Measurements from ENCODE around the gene XCL1.
"Not testable (repeated sequence)": the region's sequence is repeated elsewhere in the genome, so short reads cannot be mapped to it uniquely, and the experiment has no call there.

The XCL1 gene

DNA sequence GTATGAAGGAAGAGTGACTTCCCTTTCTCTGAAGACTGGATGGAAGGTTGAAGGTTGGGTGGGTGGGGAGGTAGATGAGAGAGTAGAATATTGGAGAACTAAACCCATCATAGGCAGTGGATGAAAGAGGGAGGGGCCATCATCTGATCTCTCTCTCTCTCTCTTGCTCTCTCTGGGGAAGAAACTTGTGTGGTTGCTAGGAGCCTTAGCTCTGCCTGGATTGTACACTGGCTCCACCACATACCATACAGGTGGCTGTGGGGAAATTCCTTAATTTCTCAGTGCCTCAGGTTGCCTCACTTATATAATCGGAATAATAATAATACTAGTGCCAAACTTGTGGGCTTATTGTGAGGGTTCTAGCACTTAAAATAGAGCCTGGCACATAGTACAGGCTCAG is 9.5 kb downstream of the XCL1 start:
- H3K4me1 ChIP-seq (ENCODE audit: low read length): no peaks in the 10 kb centered on the region
- no peak for TF ChIP-seq EZH2phosphoT487 (IDR thresholded peaks at IDR 0.05; ENCODE audit: low read depth)
- TF ChIP-seq, protein P1, sequence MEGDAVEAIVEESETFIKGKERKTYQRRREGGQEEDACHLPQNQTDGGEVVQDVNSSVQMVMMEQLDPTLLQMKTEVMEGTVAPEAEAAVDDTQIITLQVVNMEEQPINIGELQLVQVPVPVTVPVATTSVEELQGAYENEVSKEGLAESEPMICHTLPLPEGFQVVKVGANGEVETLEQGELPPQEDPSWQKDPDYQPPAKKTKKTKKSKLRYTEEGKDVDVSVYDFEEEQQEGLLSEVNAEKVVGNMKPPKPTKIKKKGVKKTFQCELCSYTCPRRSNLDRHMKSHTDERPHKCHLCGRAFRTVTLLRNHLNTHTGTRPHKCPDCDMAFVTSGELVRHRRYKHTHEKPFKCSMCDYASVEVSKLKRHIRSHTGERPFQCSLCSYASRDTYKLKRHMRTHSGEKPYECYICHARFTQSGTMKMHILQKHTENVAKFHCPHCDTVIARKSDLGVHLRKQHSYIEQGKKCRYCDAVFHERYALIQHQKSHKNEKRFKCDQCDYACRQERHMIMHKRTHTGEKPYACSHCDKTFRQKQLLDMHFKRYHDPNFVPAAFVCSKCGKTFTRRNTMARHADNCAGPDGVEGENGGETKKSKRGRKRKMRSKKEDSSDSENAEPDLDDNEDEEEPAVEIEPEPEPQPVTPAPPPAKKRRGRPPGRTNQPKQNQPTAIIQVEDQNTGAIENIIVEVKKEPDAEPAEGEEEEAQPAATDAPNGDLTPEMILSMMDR (IDR thresholded peaks at IDR 0.05; ENCODE audit: low read depth, low read length): no peak

DNA sequence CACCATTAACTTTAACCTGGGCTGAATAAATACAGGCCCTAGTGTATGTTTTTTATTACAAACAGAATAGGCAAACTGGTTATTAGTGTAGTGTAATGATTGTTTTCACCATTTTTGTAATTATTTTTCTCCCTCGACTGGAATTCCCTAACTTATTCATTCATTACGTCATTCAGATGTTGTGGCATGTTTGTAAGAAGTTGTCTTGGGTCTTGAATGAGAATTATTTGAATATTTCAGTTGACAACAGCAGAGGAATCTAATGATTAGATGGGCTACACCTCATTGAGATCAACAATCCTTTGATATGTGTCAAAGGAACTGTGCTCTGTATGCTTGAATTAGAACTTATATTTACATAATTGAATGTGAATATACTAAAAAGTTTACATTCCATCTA is 12.8 kb downstream of the XCL1 start:
- H2AFZ ChIP-seq (ENCODE audit: low read depth, low read length): no peak overlapping the region
- no peaks in the 10 kb centered on the region for H3K4me1 ChIP-seq (ENCODE audit: low read length)
- no peak overlapping the region for H3K27ac ChIP-seq (ENCODE audit: low read length)
- TF ChIP-seq EZH2phosphoT487 (IDR thresholded peaks at IDR 0.05; ENCODE audit: low read depth): no peak
- TF ChIP-seq, protein P1 (IDR thresholded peaks at IDR 0.05; ENCODE audit: low read depth, low read length): no peak
- H3K9me3 ChIP-seq (ENCODE audit: insufficient read depth, low read length): no peaks in the 10 kb centered on the region
- H3K9ac ChIP-seq (ENCODE audit: low read length): no peak overlapping the region
- H3K4me2 ChIP-seq (ENCODE audit: low read length): no peak overlapping the region
- H4K20me1 ChIP-seq (ENCODE audit: insufficient read depth, low read length): no peaks in the 10 kb centered on the region
- no peaks in the 10 kb centered on the region for H3K79me2 ChIP-seq (ENCODE audit: low read length)
- no peaks in the 10 kb centered on the region for H3K36me3 ChIP-seq (replicated peaks; ENCODE audit: low read depth, low read length)
- H3K4me3 ChIP-seq (ENCODE audit: low read length): no peak overlapping the region
- H3K27me3 ChIP-seq (ENCODE audit: low read depth, low read length): peaks cover 25% of the 10 kb centered on the region; the same call in 1 of the 2 replicates

More for the DNA sequence above, 9.5 kb downstream of the XCL1 start:
- Histone ChIP-seq H3K27me3 (ENCODE audit: low read depth, low read length) (0 out of 2 replicates have a peak, but pooled peaks cover 4% of the 10 kb centered on the region), H3K79me2 (ENCODE audit: low read length) (no peaks in the 10 kb centered on the region), H3K4me3 (ENCODE audit: low read length) (no peak overlapping the region), H3K4me2 (ENCODE audit: low read length) (no peak overlapping the region), H3K36me3 (replicated peaks; ENCODE audit: low read depth, low read length) (no peaks in the 10 kb centered on the region), H4K20me1 (ENCODE audit: insufficient read depth, low read length) (no peaks in the 10 kb centered on the region), H2AFZ (ENCODE audit: low read depth, low read length) (no peak overlapping the region), H3K9me3 (ENCODE audit: insufficient read depth, low read length) (no peaks in the 10 kb centered on the region), H3K27ac (ENCODE audit: low read length) (no peak overlapping the region), H3K9ac (ENCODE audit: low read length) (no peak overlapping the region)

DNA sequence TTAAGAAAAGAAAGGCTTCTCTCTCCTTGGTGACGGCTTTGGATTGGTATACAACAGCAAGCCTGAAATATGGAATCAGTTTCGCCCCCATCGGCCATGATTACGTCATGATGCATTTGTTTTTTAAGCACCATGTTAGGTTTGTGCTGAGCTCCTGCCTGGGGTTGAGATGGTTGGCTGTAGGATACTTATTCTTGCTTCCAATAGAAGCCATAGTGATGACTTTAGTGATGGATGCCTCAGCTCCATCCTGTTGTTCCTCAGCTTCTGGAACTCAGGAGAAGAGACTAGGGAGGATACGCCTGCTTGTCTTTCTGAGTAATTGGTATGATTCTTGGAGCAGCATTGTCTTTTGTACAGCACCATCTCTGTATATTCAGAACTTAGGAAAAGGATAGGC is 14.7 kb downstream of the XCL1 start:
- Histone ChIP-seq H3K27me3 (ENCODE audit: low read depth, low read length) (peaks cover 32% of the 10 kb centered on the region; the same call in 1 of the 2 replicates), H3K4me2 (ENCODE audit: low read length) (no peak overlapping the region), H3K9me3 (ENCODE audit: insufficient read depth, low read length) (no peaks in the 10 kb centered on the region), H4K20me1 (ENCODE audit: insufficient read depth, low read length) (no peaks in the 10 kb centered on the region), H3K4me1 (ENCODE audit: low read length) (no peaks in the 10 kb centered on the region), H3K9ac (ENCODE audit: low read length) (no peak overlapping the region), H2AFZ (ENCODE audit: low read depth, low read length) (no peak overlapping the region), H3K79me2 (ENCODE audit: low read length) (no peaks in the 10 kb centered on the region), H3K27ac (ENCODE audit: low read length) (no peak overlapping the region), H3K36me3 (replicated peaks; ENCODE audit: low read depth, low read length) (no peaks in the 10 kb centered on the region), H3K4me3 (ENCODE audit: low read length) (no peak overlapping the region)
- no peak for TF ChIP-seq EZH2phosphoT487 (IDR thresholded peaks at IDR 0.05; ENCODE audit: low read depth)
- TF ChIP-seq, protein P1 (IDR thresholded peaks at IDR 0.05; ENCODE audit: low read depth, low read length): no peak

DNA sequence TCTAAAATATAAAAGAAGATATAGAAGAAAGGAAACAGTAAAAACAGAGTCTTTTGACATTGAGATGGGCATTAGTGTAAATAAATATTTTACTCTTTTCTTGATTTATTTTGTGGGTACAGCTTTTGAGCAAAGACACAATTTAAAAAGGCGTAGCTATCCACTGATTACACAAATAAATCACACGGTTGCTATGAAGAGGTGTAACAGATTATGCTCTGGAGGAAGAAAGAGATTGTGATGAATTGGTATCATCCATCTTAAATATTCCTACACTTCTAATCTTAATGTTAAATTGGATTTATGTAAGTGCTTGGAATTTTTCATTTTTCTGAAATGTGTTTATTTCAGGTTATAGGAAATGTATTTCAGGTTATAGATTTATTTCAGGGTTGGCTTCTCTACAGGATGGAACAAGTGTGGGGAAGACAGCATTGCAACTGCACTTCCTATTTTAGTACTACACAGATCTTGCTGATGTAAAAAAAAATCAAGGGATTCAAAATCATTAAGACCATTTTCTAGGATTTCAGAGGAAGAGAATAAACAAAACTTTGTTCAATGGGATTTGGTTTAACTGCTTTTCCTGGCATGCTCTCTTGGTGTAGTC is 15.3 kb downstream of the XCL1 start:
- Histone ChIP-seq H3K4me3 (ENCODE audit: low read length) (no peak overlapping the region), H3K9me3 (ENCODE audit: insufficient read depth, low read length) (no peaks in the 10 kb centered on the region), H3K4me2 (ENCODE audit: low read length) (no peak overlapping the region), H3K4me1 (ENCODE audit: low read length) (no peaks in the 10 kb centered on the region), H3K27me3 (ENCODE audit: low read depth, low read length) (peaks cover 32% of the 10 kb centered on the region; the same call in 1 of the 2 replicates), H3K9ac (ENCODE audit: low read length) (no peak overlapping the region), H3K79me2 (ENCODE audit: low read length) (no peaks in the 10 kb centered on the region), H2AFZ (ENCODE audit: low read depth, low read length) (no peak overlapping the region), H3K36me3 (replicated peaks; ENCODE audit: low read depth, low read length) (no peaks in the 10 kb centered on the region), H3K27ac (ENCODE audit: low read length) (no peak overlapping the region), H4K20me1 (ENCODE audit: insufficient read depth, low read length) (no peaks in the 10 kb centered on the region)
- TF ChIP-seq, protein P1 (IDR thresholded peaks at IDR 0.05; ENCODE audit: low read depth, low read length): no peak
- TF ChIP-seq EZH2phosphoT487 (IDR thresholded peaks at IDR 0.05; ENCODE audit: low read depth): no peak

DNA sequence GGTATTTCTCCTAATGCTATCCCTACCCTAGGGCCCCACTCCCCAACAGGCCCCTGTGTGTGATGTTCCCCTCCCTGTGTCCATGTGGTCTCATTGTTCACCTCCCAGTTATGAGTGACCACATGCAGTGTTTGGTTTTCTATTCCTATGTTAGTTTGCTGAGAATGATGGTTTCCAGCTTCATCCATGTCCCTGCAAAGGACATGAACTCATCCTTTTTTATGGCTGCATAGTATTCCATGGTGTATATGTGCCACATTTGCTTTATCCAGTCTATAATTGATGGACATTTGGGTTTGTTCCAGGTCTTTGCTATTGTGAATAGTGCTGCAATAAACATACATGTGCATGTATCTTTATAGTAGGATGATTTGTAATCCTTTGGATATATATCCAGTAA is 19.0 kb downstream of the XCL1 start:
- H3K9me3 ChIP-seq (ENCODE audit: insufficient read depth, low read length); H3K36me3 ChIP-seq (replicated peaks; ENCODE audit: low read depth, low read length); H3K4me1 ChIP-seq (ENCODE audit: low read length); H3K79me2 ChIP-seq (ENCODE audit: low read length); H3K4me3 ChIP-seq (ENCODE audit: low read length); H3K4me2 ChIP-seq (ENCODE audit: low read length); H3K9ac ChIP-seq (ENCODE audit: low read length); H2AFZ ChIP-seq (ENCODE audit: low read depth, low read length); H4K20me1 ChIP-seq (ENCODE audit: insufficient read depth, low read length); H3K27ac ChIP-seq (ENCODE audit: low read length): not testable (repeated sequence)
- peaks cover 42% of the 10 kb centered on the region for H3K27me3 ChIP-seq (ENCODE audit: low read depth, low read length)

Data from OCI-LY3 (cell line).